ENCODE data around the gene AP5S1. TPM values are rescaled to one million over a fixed set of nuclear protein-coding genes. Genes with fewer than 3 reads are reported as not detected.

Gene AP5S1
- total and polyA plus RNA-seq, 2 of the 13 experiments (the other 11 are each of a cell fraction or from before 2014, with no cell fraction given), result 7.9 to 23.2 TPM

GRCh38 chr20:3818155-3819151, 1.9 kb upstream of the AP5S1 start (continued):
- TF ChIP-seq HCFC1 (IDR thresholded peaks at IDR 0.05; ENCODE audit: low read depth, low read length) (peak; percentile 39), CEBPB (IDR thresholded peaks at IDR 0.05; ENCODE audit: borderline replicate concordance, low read depth, low read length) (no peak), ZNF839 (CRISPR knock-in tag; IDR thresholded peaks at IDR 0.05; ENCODE audit: borderline replicate concordance) (no peak), ZNF619 (CRISPR knock-in tag; IDR thresholded peaks at IDR 0.05) (peak; percentile 44; the same call in 1 of the 2 replicates), KDM5B (CRISPR knock-in tag; IDR thresholded peaks at IDR 0.05; ENCODE audit: borderline replicate concordance) (no peak; the same call in 1 of the 2 replicates), ZNF235 (CRISPR knock-in tag; IDR thresholded peaks at IDR 0.05; ENCODE audit: borderline replicate concordance) (no peak), ZNF589 (CRISPR knock-in tag; conservative IDR thresholded peaks at IDR 0.05) (0 out of 2 replicates have a peak, but pooled peaks have one; percentile 73), NONO (IDR thresholded peaks at IDR 0.05) (no peak), NONO (CRISPR knock-in tag; conservative IDR thresholded peaks at IDR 0.05) (peak; percentile 92), IKZF1 (IDR thresholded peaks at IDR 0.05) (no peak), ELF1 (CRISPR knock-in tag; IDR thresholded peaks at IDR 0.05) (peak; percentile 52; the same call in 1 of the 2 replicates), ZNF232 (CRISPR knock-in tag; IDR thresholded peaks at IDR 0.05; ENCODE audit: borderline replicate concordance) (peak; percentile 54; the same call in 1 of the 2 replicates), PAWR (CRISPR knock-in tag; IDR thresholded peaks at IDR 0.05; ENCODE audit: borderline replicate concordance) (0 out of 2 replicates have a peak, but pooled peaks have one; percentile 78), ZNF160 (CRISPR knock-in tag; IDR thresholded peaks at IDR 0.05) (no peak), ZNF572 (CRISPR knock-in tag; IDR thresholded peaks at IDR 0.05) (peak; percentile 87), ZNF280D (CRISPR knock-in tag; IDR thresholded peaks at IDR 0.05) (peak; percentile 89), ZNF652 (CRISPR knock-in tag; IDR thresholded peaks at IDR 0.05; ENCODE audit: borderline replicate concordance, low read depth) (peak; percentile 13; the same call in 1 of the 2 replicates), HNF1B (CRISPR knock-in tag; IDR thresholded peaks at IDR 0.05) (peak; percentile 84), THAP8 (CRISPR knock-in tag; IDR thresholded peaks at IDR 0.05; ENCODE audit: borderline replicate concordance) (0 out of 2 replicates have a peak, but pooled peaks have one; percentile 36), ZNF431 (CRISPR knock-in tag; IDR thresholded peaks at IDR 0.05; ENCODE audit: borderline replicate concordance, low read depth) (no peak), ZSCAN21 (CRISPR knock-in tag; IDR thresholded peaks at IDR 0.05; ENCODE audit: borderline replicate concordance) (peak; percentile 82; the same call in 1 of the 2 replicates), E2F1 (CRISPR knock-in tag; IDR thresholded peaks at IDR 0.05) (no peak)

Data from HepG2 (cell line).